ENCODE results near the gene SPATA46.

Gene SPATA46

DNA sequence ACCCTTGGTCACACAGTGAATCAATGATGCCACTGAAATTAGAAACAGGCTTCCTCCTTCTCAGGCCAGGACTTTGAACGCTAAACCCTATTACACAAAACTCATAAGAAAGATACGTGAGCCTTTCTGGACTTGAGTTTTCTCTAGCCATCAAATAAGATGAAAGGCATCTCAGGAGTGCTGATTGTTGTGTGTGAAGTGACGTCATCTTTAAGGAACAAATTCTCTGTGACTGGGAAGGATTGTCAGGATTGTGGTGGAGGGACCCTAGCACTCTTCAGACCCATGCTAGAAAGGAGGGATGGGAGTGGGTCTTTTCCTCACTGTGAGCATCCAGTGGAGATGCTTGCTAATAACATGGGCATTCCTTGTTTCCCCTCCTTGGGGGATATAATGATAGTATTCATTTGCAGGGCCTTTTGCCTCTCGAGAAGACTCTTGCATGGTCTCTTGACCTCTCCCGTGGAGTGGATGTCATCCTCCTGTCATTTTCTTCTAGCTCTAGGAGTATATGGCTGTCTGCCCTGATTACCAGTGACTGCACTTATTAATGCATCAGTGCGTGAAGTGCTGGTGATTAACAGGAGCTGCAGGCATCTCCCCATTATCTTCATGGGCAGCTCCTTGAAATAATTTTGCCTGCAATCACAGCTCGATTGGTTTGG lies 39.9 kb downstream of the SPATA46 start:
- H3K4me3 ChIP-seq (ENCODE audit: low read length): no peak overlapping the region
- H3K4me2 ChIP-seq (ENCODE audit: low read depth, low read length): no peak overlapping the region
- no peaks in the 10 kb centered on the region for H3K27me3 ChIP-seq (replicated peaks; ENCODE audit: insufficient read depth, low read length)
- no peak overlapping the region for H3K9ac ChIP-seq (ENCODE audit: low read length)
- no peaks in the 10 kb centered on the region for H3K9me3 ChIP-seq (replicated peaks; ENCODE audit: insufficient read depth, low read length)
- no peaks in the 10 kb centered on the region for H3K36me3 ChIP-seq (replicated peaks; ENCODE audit: insufficient read depth, low read length)
- no peaks in the 10 kb centered on the region for H3F3A ChIP-seq (ENCODE audit: insufficient read depth, low read length)
- no peaks in the 10 kb centered on the region for H4K20me1 ChIP-seq (ENCODE audit: insufficient read depth, low read length)
- no peaks in the 10 kb centered on the region for H3K4me1 ChIP-seq (ENCODE audit: low read length)
- TF ChIP-seq EZH2 (optimal IDR thresholded peaks at IDR 0.05; ENCODE audit: low read depth, low read length): no peak
- TF ChIP-seq, protein P1, sequence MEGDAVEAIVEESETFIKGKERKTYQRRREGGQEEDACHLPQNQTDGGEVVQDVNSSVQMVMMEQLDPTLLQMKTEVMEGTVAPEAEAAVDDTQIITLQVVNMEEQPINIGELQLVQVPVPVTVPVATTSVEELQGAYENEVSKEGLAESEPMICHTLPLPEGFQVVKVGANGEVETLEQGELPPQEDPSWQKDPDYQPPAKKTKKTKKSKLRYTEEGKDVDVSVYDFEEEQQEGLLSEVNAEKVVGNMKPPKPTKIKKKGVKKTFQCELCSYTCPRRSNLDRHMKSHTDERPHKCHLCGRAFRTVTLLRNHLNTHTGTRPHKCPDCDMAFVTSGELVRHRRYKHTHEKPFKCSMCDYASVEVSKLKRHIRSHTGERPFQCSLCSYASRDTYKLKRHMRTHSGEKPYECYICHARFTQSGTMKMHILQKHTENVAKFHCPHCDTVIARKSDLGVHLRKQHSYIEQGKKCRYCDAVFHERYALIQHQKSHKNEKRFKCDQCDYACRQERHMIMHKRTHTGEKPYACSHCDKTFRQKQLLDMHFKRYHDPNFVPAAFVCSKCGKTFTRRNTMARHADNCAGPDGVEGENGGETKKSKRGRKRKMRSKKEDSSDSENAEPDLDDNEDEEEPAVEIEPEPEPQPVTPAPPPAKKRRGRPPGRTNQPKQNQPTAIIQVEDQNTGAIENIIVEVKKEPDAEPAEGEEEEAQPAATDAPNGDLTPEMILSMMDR (IDR thresholded peaks at IDR 0.05; ENCODE audit: low read length): no peak
- no peak for TF ChIP-seq EZH2phosphoT487 (IDR thresholded peaks at IDR 0.05; ENCODE audit: low read length)
- no peaks in the 10 kb centered on the region for H3K9me2 ChIP-seq (replicated peaks; ENCODE audit: insufficient read depth, low read length)
- no peak for DNase-seq
- H2AFZ ChIP-seq (ENCODE audit: low read length): no peak overlapping the region
- no peak overlapping the region for H3K27ac ChIP-seq (ENCODE audit: low read length)
- no peaks in the 10 kb centered on the region for H3K79me2 ChIP-seq (ENCODE audit: low read length)

DNA sequence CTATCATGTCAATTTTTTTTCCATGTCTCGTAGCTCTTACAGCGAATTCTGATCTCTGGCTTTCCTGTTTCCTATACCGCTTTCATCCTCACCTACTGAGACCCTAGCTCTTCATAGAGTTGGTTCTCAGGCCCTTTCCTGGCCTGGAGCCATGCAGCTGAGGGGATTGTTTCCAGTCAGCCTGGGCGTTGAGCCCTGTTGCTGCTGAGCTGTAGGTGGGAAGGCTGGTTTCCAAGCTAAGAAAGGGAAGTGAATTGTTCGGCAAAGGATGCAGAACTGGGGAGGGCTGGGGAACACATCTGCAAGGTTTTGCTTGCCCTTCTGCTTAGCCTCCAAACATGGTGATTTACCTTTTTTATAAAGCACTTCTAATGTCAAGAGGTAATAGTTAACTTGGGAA lies 41.5 kb downstream of the SPATA46 start:
- no peaks in the 10 kb centered on the region for H3K9me2 ChIP-seq (replicated peaks; ENCODE audit: insufficient read depth, low read length)
- no peak overlapping the region for H2AFZ ChIP-seq (ENCODE audit: low read length)
- no peaks in the 10 kb centered on the region for H4K20me1 ChIP-seq (ENCODE audit: insufficient read depth, low read length)
- no peak overlapping the region for H3K4me3 ChIP-seq (ENCODE audit: low read length)
- no peaks in the 10 kb centered on the region for H3K79me2 ChIP-seq (ENCODE audit: low read length)
- H3K27ac ChIP-seq (ENCODE audit: low read length): no peak overlapping the region
- no peak for DNase-seq
- H3F3A ChIP-seq (ENCODE audit: insufficient read depth, low read length): no peaks in the 10 kb centered on the region
- no peaks in the 10 kb centered on the region for H3K27me3 ChIP-seq (replicated peaks; ENCODE audit: insufficient read depth, low read length)
- no peaks in the 10 kb centered on the region for H3K36me3 ChIP-seq (replicated peaks; ENCODE audit: insufficient read depth, low read length)
- no peaks in the 10 kb centered on the region for H3K9me3 ChIP-seq (replicated peaks; ENCODE audit: insufficient read depth, low read length)
- H3K4me2 ChIP-seq (ENCODE audit: low read depth, low read length): no peak overlapping the region
- no peak for TF ChIP-seq EZH2phosphoT487 (IDR thresholded peaks at IDR 0.05; ENCODE audit: low read length)
- TF ChIP-seq EZH2 (optimal IDR thresholded peaks at IDR 0.05; ENCODE audit: low read depth, low read length): no peak
- TF ChIP-seq, protein P1 (IDR thresholded peaks at IDR 0.05; ENCODE audit: low read length): no peak
- no peak overlapping the region for H3K9ac ChIP-seq (ENCODE audit: low read length)
- no peaks in the 10 kb centered on the region for H3K4me1 ChIP-seq (ENCODE audit: low read length)

DNA sequence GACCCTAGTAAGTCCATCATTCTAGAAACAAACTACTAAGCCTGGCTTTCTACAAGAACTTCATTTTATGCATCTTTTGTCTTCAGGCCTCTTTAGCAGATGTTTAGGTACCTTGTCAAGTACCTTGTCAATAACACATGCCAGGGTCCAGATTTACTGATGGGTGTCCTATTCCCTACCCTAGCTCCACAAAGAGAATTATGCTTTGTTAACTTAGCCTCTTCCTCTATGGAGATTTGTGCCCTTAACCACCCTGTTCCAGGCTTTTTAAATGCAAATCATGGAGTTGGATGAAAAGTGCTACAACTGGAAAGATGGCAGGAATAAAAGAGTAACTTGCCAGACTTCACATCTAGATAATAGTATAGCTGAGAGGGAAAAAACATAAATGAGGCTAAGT lies 42.7 kb downstream of the SPATA46 start:
- Histone ChIP-seq H3K9ac (ENCODE audit: low read length) (no peak overlapping the region), H4K20me1 (ENCODE audit: insufficient read depth, low read length) (no peaks in the 10 kb centered on the region), H3K4me2 (ENCODE audit: low read depth, low read length) (no peak overlapping the region), H3F3A (ENCODE audit: insufficient read depth, low read length) (no peaks in the 10 kb centered on the region), H3K36me3 (replicated peaks; ENCODE audit: insufficient read depth, low read length) (no peaks in the 10 kb centered on the region), H3K79me2 (ENCODE audit: low read length) (no peaks in the 10 kb centered on the region), H3K4me3 (ENCODE audit: low read length) (no peak overlapping the region), H3K9me2 (replicated peaks; ENCODE audit: insufficient read depth, low read length) (no peaks in the 10 kb centered on the region), H3K27ac (ENCODE audit: low read length) (no peak overlapping the region), H3K9me3 (replicated peaks; ENCODE audit: insufficient read depth, low read length) (no peaks in the 10 kb centered on the region), H2AFZ (ENCODE audit: low read length) (no peak overlapping the region), H3K27me3 (replicated peaks; ENCODE audit: insufficient read depth, low read length) (no peaks in the 10 kb centered on the region), H3K4me1 (ENCODE audit: low read length) (no peaks in the 10 kb centered on the region)
- TF ChIP-seq, protein P1 (IDR thresholded peaks at IDR 0.05; ENCODE audit: low read length): no peak
- no peak for TF ChIP-seq EZH2 (optimal IDR thresholded peaks at IDR 0.05; ENCODE audit: low read depth, low read length)
- TF ChIP-seq EZH2phosphoT487 (IDR thresholded peaks at IDR 0.05; ENCODE audit: low read length): no peak
- DNase-seq: no peak

All from MM.1S (cell line).